Fibroblast of villous mesenchyme (primary cell): Measurements from ENCODE around the gene CCBE1. TPM values are rescaled to one million over a fixed set of nuclear protein-coding genes. Genes with fewer than 3 reads are reported as not detected.
A peak's percentile ranks its signal among the peaks of the same experiment; 100 is the strongest.

Experiments used
- DNase-seq: peaks from one replicate; pipeline ENCODE4 v3.0.0-alpha.2; 2010; ENCODE audit warnings: low read depth
- H3K4me3 ChIP-seq: 2 replicates; pipeline ENCODE4 v1.5.1; 2011; ENCODE audit warnings: low read depth, mild to moderate bottlenecking, low read length
- CTCF ChIP-seq: IDR thresholded peaks from 2 replicates; pipeline ENCODE4 v1.5.1; 2012; ENCODE audit warnings: low read depth, mild to moderate bottlenecking, low read length; ENCODE audit not compliant: insufficient read depth
- total RNA-seq: library from RNA; depleted of rRNA; stranded (reverse); fragments of >200 nt; gene quantifications from 2 replicates; pipeline ENCODE4 v1.2.3, GENCODE V29; 2012

Gene CCBE1
- total RNA-seq, 1 donor, result 10.4 TPM

DNA sequence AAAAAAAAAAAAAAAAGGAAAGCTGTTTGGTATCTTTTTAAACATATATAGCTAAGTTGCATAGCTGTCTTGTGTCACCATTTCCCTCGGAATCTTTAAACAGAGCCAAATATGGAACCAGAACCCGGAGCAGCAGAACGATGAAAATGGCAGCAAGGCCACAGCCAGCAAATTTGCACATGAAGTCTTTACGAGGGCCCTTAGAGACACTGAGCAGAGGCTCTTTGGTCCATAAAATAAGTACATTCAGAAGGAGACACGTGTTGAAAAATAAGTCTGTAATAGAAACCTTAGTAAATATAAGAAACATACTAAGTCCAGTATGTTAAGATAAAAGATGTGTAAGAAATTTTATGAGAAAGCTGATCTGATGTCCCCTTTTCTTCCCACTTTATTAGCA is 16.2 kb downstream of the CCBE1 start:
- no peak overlapping the region for H3K4me3 ChIP-seq
- no peak for TF ChIP-seq CTCF
- DNase-seq, result no peak

DNA sequence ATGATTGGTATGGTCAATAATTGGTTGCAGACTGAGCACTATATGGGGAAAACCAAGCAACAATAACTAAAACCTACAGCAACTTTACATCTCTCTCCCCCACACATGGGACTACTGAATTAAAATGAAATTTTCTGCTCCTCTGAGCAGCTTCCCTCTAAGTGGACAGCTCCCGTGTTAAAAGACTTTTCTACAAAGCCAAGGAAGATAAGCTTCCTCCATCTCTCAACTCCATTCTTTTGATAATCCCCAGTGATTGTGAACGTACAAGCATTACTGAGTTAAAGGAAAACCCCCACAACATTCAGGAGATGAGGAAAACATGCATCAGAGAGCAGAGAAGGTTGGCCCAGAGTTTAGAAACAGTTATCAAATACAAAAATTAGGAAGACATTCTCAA is 21.9 kb downstream of the CCBE1 start:
- no peak for DNase-seq
- no peak overlapping the region for H3K4me3 ChIP-seq

DNA sequence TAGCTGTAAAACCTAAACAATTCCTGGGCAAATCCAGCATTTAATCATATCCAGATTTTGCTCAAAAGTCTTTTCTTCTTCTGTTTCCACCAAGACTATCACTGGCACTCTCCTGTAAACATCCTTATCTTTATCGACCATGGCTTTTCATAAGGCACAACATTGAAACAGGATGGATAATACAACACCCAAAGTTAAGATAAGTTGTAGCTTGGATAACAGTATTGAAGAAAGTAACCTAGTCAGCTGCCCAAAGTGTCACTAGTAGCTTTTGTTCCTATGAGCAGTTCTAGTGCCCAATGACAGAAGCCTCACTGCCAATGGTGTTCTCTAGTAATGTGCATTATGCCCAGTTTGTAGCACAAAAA is 22.3 kb downstream of the CCBE1 start:
- TF ChIP-seq CTCF, result no peak
- H3K4me3 ChIP-seq, result no peak overlapping the region
- peak; percentile 47 for DNase-seq

More for the DNA sequence above, 21.9 kb downstream of the CCBE1 start:
- no peak for TF ChIP-seq CTCF

DNA sequence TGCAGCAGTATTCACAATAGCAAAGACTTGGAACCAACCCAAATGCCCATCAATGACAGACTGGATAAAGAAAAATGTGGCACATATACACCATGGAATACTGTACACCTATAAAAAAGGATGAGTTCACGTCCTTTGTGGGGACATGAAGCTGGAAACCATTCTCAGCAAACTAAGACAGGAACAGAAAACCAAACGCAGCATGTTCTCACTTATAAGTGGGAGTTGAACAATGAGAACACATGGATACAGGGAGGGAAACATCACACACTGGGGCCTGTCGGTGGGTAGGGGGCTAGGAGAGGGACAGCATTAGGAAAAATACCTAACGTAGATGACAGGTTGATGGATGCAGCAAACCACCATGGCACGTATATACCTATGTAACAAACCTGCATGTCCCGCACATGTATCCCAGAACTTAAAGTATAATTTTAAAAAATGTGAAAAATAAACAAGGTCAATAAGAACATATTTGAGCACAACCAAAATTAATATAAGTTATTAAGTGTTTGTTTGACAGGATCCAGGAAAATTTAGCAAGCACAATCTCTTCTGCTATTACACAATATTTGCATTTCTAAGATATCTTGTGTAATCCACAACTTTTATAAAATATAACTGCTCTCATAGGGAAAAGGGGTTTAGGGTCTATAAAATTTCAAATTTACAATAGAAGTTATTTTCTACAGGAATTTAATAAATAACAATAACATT is 22.9 kb downstream of the CCBE1 start:
- DNase-seq, result no peak
- H3K4me3 ChIP-seq, result no peak overlapping the region
- TF ChIP-seq CTCF, result no peak

- H3K4me3 ChIP-seq, result no peak overlapping the region
- no peak for TF ChIP-seq CTCF
- no peak for DNase-seq
These were observed 24.9 kb downstream of the CCBE1 start for GRCh38 chr18:59672235-59672711.

DNA sequence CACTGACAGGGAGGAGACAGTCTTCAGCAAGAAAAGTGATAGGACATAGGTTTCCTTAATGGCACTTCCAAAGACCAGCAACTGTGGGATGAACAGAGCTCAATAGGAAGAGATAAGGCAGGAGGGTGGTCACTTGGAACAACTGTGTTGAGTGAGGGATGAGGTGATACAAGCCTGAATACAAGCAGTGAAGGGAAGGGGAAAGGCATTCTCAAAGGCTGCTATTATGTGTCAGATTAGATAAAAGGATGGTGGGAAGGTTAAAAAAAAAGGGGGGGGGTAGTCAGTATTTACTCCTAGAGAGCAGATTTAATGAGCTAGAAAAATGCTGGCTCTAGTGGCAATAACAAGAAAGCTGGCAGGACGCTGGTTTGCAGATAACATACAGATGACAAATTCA is 25.7 kb downstream of the CCBE1 start:
- no peak for TF ChIP-seq CTCF
- no peak for DNase-seq
- H3K4me3 ChIP-seq, result no peak overlapping the region
